GM19240 (cell line): ENCODE results near the gene CNDP2.

Experiments
- DNase-seq: peaks from one replicate; pipeline ENCODE4 v3.0.0; 2011; ENCODE audit warnings: low spot score; ENCODE audit not compliant: insufficient read length

The CNDP2 gene

DNA sequence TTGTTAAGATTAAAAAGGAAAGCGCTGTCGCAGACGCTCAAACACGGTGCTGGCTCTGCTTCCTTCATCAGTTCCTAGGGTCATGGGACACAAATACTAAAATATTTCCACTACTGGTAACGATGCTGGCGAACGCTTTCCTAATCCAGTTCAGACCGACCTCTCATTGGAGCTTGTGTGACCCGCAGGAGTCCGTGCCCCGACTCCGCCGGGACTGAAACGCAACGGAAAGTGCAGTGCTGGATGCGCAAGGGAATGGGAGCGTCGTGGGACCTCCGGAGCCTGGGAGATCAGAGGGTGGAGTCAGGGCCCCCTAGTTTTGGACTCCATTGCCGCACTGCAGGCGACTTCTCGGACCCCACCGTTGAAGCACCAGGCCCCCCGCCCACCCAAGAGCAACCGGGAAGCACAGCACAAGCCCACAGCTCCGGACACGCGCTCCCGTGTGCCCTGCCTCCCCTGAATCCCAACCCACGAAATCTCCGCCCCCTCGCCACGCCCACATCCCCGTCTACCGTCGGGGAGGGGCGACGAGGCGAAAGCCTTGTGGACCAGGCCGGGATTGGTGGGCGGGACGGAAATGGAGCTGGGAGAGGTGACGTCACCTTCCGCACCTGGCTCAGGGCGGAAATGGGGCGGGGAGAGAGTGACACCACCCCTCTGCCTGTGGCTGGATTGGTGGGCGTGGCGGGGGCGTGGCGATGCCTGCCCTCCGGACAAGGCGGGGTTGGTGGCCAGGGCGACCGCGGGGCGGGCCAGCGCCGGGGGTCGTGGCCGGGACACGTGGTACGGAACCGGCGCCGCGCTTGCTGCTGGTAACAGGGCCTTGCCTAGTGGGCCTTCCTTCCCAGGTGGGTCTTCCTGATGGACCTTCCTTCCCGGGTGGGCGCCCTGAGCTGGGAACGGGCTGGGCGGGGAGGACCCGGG lies at the start of gene CNDP2:
Gene CNDP2 (plus strand): TSS at position 783 of the 927 bp plus-strand sequence. CDS start 3,611 bp downstream, outside the sequence.
- peak; percentile 77 for DNase-seq

DNA sequence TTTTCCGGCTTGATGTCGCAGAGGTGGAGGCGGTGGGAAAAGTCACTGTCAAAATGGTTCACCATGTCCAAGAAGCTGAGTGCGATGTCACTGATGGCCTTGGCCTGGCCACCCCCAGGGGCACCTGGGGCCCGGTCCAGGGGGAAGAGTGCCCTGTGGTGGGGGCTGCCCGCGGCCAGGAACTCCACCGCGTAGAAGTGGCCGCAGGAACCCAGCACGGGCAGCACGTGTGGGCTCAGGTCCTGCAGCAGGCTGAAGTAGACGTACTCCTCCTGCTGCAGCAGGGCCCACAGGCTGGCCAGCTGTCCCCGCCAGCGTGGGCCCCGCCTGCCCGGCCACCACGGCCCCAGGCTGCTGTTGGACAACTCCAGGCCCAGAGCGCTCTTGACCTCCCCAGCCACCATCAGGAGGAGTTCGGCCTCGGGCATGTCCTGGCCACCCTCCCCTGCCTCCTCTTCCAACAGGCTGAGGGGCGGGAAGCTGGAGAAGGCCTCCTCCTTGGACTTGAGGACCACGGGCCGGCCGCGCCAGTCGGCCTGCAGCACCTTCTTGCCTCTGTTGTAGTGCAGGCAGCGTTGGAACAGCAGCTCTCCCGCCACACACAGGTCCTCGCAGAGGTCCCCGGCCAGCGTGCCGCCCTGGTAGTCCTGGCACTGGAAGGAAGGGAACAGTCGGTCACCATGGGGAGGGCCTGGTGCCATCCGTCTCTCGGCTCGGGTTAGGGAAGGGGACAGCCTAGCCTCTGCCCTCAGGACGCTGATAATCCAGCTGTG lies 49.3 kb upstream of the CNDP2 start:
- no peak for DNase-seq

DNA sequence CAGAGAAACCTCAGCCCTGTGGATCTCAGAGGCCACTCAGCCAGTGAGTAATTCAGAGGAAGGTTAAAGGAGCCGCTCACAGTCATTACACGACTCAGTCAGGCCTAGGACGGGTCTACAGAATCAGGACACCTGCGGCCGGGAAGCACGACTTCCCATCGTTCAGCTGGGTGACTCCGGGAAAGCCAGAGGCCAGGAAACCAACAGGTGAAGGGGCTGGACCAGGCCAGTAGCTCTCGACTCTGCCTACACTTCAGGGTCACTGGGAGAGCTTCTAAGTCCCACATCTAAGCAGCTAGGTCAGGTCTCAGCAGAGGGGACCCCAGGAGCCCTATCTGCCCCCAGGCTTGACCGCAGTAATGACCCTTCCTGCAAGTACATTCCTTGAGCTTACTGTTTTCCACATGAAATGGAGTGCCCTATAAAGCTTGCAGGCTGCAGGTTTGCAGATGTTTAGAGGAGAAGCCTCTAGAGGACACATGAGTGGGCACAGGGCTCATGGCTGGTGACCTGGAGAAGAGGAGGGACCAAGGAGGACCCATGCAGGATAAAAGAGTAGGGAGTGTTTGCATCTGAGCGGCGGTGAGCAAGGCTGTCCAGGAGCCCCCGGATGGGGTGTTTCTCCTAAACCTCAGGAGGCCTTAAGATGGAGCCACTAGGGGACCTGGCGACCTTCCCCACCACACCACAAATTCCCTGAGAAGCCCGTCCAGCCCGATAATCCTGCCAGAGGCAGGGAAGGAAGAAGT lies 48.6 kb upstream of the CNDP2 start:
- no peak for DNase-seq

DNA sequence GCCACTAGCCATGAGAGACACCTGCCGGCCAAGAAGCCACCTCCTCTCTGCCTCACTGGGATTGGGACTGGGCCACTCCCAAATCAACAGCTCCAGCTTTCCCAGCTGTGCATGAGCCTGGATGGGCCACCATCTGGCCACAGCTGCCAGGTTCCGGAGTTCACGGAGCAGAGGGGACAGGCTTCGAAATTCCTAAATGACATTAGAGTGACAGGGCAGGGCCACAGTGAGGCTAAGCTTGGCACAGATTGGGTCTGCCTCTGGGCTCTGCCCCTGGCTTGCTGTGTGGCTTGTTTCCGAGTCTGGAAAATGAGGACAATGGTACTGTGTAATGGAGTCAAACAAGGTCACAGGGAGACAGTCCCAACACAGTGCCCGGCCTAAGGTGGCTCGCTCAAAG lies 45.5 kb upstream of the CNDP2 start:
- no peak for DNase-seq

DNA sequence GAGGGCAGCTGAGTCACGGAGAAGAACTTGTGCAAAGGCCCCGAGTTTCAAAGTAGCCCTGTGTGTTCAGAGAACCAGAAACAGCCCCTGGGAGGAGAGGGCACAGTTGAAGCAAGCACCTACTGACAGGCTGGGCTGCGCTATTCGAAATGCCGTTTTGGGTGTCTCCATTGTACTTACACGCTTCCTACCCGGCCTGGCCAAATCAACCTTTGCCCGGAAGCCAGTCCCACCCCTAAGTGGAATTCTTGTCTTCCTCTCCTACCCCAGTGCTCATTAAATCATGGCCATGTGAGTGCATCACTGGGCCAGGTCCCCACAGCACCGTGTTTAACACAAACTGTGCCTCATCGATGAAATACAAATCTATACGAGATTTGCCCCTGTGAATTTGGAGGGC lies 45.0 kb upstream of the CNDP2 start:
- no peak for DNase-seq

DNA sequence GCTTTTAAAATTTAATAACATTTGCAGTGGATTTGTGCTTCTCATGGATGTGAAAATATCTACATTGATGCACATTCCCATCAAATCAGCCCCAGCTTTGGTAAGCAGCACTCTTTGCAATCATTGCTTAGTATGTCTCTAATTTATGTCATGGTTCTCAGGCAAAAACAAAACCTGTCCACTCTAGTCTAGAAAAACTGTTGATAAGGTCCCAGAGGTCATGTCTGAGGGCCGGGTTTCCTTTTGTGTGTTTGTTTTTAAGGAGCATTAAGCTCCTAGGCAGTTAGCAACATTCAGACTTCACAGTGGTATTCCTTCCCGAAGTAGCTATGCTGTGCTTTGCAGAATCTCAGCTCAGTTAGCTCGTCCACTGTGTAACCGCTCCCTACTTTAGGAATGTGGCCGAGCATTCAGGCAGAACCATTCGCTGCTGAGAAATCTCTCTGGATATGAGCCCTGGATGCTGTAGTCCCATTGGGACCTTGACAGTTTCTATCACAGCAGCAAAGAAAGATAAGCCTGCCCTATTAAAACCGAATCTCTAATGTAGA lies 43.1 kb upstream of the CNDP2 start:
- no peak for DNase-seq

DNA sequence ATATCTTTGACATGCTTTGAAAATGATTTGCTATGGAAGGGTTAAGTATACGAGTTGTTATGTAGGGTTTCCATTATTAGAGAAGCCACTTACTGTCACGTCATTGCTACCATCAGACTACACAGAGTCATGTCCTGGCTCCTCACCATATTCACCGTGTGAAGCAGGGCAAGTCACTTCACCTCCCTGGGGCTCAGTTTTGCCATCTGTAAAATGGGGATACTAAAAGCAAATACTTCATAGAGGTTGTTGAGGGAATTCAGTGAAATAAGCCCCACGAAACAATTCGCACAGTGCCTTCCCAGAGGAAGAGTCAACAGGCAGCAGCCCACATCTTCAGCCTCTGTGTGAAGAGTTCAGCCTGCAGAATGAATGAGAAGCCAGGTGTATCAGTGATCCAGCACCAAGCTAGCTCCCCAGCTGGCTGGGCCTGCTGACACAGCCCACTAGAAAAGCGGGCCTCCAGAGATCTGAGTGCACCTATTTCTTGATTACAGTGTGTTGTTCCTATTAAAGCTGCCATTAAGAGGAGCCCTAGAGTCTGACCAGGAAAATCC lies 42.4 kb upstream of the CNDP2 start:
- no peak for DNase-seq

DNA sequence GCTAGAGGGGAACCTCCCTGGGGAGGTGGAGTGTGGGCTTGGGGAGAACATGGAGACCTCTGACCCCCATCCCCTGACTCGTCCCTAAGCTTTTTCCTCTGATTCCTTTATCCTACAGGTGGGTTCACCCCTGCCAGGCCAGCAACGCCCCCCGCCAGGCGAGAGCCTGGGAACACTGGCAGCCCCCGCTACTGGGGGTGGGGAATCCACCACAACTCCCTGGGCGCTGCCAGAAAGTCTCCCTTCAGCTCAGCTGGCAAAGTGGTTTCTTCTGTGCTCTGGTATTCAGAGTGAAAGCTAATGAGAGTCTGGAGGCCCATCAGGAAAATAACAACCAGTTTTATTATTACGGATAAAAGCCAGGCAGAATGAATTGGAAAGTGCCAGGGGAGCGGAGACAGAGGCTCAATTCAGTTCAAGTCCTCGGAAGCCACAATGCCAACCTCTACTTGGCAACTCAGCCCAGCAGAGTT lies 41.8 kb upstream of the CNDP2 start:
- DNase-seq = no peak

DNA sequence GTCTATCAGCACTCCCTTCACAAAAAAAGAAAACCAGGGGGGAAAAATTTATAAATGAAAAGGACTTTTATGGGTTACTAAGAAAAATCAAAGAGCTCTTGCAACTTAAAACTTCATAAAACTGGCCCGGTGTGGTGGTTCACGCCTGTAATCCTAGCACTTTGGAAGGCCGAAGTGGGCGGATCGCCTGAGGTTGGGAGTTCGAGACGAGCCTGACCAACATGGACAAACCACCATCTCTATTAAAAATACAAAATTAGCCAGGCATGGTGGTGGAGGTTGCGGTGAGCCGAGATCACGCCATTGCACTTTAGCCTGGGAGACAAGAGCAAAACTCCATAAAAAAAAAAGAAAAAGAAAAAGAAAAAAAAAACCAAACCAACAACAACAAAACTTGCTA lies 40.8 kb upstream of the CNDP2 start:
- no peak for DNase-seq

DNA sequence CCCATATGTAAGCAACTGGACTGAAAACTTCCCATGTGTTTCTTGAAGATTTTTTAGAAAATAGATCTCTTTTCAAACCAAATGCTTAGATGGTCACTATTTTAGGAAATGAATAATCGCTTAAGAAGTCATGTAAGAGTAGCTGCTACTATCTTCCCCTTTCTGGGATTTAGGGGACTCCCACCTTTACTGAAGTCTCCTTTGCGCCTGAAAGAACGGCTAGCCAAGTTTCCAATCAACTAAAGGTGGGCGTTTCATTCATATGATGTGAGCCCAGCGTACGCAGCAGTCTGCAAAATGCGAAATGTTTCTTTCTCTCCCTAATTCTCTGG lies 40.2 kb upstream of the CNDP2 start:
- no peak for DNase-seq

DNA sequence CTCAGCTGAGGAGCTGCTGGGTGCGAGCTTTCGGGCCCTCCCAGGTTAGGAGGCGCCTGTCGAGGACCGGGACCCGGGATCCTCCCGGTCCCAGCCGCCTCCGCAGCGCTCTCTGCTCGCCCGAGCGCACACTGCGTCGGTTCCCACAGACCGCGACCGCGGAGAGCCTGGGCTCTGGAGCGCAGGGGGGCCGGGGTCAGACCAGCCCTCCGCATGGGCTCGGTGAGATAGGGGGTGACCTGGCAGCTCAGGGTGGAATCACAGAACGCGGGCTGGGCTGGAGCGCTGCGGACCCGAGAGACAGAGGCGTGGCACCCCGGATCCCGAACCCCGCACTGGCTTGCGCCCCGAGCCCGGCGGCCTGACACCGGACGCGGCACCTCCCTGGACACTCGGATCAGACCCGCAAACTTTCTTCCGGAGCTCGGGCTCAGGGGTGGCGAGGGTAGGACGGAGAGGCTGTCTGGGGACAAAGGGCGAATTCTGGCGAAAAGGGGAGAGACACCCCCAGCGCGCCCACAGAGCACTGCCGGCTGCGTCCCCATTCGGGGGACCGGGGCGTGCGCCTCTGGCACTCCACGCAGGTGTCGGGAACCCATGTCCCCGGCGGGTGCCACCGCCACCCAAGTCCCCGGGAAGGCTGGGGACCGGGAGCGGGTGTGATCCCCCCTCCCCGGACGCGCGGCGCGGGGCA lies 39.7 kb upstream of the CNDP2 start:
- no peak for DNase-seq

DNA sequence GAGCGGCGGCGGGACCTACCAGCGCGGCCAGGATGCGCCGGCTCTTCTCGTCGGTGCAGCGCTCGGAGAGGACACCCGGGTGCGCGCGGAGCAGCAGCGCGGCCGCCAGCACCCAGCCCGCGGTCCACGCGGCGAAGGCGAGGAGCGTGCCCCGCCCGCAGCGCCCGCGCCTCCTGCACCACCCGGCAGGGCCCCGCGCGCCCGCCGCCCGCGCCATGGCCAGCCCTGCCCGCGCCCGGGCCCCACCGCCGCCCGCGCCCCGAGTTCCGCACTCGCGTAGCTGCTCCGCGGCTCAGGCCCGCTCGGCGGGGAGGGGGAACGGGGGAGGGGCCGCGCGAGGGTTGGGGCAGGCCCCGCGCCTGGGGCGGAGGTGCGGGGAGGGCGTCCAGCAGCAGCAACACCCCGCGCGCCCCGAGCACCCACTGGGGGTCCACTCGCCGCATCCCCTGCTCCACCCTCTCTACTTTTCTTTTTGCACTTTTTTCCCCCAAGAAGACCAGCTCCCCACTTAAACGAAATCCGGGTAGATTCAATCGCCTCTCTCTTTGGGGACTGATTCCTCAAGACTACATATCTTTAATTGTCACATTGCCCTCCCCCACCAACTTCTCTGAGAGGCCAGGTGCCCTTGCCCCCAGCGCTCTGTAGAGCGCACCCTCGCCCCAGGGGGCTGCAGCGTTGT lies 39.0 kb upstream of the CNDP2 start, which contains the start of gene DIPK1C:
Gene DIPK1C (minus strand): TSS at position 266 of the 682 bp plus-strand sequence. CDS start 49 bp downstream, at position 217.
- no peak for DNase-seq

DNA sequence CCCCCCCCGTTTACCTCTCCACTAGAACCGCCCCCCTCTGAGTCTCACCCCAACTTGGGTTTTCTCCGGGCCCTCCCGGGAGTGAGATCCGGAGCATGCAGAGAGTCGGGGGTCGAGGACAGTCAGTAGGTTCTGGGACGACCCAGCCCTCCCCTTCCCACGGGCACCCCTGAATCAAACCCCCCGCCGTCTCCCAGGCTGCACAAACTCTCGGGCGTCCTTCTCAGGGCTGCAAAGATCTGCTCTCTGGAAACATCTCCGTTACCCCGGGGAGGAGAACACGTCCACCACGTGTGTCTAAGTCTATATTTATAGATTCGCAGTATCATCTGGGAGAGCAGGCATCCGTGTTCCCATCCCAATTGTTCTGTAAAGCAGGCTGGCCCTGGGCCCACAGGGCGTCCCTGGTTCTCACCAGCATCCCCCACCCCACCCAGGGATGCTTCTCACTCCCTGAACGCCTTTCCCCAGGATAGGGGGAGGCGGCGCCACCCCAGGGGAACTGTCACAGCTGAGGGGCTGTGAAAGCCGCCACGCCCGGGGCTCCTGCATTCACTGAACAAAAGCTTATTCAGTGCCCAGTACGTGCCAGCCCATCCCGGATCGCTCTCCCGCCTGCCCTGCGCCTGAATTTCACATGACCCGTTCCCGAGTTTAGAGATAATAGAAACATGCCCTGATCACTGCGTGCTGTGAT lies 38.3 kb upstream of the CNDP2 start:
- no peak for DNase-seq

DNA sequence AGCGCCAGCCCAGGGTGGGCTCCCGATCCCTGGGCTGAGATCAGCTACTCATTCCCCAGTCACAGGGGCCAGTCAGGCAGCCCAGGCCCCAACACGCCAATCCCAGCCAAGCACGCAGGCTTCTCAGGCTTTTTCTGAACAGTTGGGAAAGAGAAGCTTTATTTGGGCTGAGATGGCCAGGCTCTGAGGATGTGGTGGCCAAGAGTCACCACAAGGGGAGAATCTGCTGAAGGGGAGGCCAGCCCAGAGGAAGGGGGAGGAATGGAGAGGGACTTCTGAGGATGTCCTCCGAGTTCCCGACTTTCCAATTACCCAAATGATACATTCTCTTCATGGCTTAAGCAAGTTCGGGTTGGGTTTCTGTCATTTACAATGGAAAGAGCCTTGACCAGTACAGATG lies 36.3 kb upstream of the CNDP2 start:
- DNase-seq = no peak

DNA sequence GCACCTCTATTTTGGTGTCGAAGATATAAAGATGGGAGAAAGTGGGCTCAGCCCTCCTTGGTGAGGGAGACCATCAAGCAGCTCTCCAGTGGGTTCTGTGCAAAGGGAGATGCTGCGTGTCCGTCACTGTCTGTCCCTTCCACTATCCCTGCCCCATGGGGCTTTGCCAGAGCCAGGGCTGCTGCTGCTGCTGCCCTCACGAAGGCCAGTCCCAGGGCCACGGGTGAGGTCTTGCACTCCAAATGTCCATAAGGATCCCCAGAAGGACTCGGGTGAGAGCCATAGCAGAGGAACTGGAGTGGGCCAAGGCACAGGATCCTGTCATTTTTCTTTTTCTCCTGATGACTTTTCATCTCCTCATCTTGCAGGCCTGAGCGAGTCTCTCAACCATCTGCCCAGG lies 35.3 kb upstream of the CNDP2 start:
- no peak for DNase-seq

DNA sequence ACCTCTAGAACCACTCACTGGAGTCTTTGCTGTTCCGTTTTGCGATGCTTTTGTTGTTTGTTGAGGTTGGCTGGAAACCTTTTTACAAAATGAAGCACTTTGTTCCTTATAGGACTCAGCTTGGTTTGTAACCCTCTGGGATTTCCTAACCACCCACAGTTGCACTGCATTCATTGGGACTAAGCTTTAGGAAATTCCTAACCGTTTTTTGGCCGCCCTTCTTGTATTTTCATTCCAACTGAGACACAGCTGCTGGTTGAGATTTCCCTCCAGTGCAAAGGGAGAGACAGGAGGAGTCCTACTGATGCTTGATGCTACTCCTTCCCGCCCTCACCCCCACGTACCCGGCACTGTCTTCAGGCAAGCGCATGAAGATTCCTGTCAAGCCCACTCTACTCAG lies 32.9 kb upstream of the CNDP2 start:
- DNase-seq = no peak

DNA sequence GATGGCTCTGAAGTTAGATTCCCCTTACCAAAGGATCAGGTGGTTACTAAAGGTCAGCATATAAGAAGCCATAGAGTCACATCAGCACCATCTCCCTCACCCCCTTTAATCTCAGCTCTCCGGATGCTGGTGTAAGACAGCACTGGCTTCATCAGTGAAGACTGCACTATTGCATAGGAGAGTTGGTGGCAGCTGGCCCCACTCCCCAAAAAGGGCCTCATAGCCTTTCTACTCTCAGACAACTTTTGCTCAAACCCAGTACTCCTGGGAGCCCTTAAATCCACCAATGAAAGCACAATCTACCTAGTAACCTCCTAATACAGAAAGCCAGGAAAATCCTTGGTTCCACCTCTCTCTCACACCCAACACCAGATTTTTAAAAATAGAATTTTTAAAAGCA lies 32.2 kb upstream of the CNDP2 start:
- DNase-seq = no peak

DNA sequence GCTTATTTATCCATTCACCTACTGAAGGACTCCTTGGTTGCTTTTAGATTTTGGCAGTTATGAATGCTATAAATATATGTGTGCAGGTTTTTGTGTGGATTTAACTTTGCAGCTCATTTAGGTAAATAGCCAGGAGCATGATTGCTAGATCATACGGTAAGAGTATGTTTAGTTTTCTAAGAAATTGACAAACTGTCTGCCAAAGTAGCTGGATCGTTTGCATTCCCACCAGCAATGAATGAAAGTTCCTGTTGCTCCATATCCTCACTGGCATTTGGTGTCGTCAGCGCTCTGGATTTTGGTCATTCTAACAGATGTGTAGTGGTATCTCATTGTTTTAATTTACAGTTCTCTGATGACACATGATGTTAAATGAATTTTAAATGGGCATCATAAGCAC lies 30.4 kb upstream of the CNDP2 start:
- DNase-seq = no peak

DNA sequence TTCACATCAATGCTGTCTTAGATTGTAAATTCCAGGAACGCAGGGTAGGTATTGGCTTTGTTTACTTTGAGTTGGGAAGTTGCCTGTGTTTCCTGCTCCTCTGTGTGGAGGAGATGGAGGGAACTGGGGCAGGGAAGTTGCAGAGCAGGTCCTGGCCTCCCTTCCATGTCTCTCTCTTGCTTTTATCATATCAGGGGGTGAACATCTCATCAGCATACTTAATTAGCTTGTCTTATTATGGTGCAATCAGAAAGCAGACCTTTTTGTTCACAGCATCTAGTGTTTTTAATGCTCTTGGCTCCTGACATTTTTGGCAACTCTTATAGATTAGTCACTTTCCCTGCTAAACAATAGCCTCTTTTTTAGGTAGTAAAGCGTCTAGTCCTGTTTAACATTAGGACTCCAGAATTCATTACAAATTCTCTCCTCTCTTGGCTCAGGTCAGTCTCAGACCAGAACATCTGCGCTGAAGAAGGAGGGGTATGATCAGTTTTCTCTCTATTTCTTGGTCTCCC lies 27.6 kb upstream of the CNDP2 start:
- no peak for DNase-seq
